Stimulated activated CD4-positive, alpha-beta T cell treated with anti-CD3 and anti-CD28 coated beads, Interleukin-1b, Interleukin-23, amount 100 ng/mL, for 1 hour (primary cell): ENCODE data around the gene NOTUM.
"Not testable (repeated sequence)": the region's sequence is repeated elsewhere in the genome, so short reads cannot be mapped to it uniquely, and the experiment has no call there.

Source experiments
- DNase-seq, 2 donors: peaks; one replicate each; pipeline ENCODE4 v3.0.0-alpha.2; 2020; ENCODE audit warnings: low read depth in 2 of 2

Gene NOTUM

GRCh38 chr17:81996232-81996756, 35.3 kb upstream of the NOTUM start:
- no peak for DNase-seq

- no peak for DNase-seq
Measured at GRCh38 chr17:81995463-81996231, 34.7 kb upstream of the NOTUM start.

DNA sequence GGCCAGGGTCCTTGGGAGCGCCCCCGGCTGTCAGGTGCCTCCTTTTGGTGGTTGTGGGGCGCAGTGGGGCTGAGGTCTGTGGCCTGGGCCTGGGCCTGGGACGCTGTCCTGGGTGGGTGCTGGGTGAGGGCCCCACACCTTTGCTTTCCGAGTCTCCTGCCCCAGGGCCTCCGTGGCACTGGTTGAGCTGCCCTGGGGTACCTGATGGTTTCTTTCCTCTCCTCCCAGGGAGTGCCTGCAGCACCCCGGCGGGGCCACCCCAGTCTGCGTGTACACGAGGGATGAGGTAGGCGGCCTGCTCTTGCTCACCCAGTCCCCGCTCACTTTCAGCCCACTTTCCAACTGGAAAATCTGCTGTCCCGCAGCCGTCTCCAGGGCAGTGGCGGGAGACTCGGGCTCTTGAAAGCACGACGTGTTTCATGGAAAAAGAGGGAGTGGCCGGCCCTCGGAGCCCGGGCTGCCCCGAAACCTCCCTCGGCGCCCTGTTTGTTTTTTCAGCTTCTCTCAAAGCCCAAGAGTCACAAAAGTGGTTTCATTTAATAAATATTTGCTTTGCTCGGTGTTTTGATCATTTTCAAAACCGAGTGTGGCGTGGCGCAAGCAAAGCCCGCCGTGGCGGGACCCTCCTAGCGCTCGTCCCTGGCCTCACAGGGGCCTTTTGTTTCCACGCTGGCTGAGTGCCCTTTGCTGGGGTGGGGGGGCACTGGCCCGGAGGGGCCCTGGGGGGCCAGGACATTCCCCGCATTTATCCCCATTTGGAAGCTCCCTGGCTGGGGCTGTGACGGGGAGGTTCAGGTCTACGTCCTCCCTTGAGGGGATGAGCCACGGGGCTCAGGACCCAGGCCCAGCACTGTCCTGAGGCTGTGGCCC, 33.8 kb upstream of the NOTUM start:
- DNase-seq = no peak

DNA sequence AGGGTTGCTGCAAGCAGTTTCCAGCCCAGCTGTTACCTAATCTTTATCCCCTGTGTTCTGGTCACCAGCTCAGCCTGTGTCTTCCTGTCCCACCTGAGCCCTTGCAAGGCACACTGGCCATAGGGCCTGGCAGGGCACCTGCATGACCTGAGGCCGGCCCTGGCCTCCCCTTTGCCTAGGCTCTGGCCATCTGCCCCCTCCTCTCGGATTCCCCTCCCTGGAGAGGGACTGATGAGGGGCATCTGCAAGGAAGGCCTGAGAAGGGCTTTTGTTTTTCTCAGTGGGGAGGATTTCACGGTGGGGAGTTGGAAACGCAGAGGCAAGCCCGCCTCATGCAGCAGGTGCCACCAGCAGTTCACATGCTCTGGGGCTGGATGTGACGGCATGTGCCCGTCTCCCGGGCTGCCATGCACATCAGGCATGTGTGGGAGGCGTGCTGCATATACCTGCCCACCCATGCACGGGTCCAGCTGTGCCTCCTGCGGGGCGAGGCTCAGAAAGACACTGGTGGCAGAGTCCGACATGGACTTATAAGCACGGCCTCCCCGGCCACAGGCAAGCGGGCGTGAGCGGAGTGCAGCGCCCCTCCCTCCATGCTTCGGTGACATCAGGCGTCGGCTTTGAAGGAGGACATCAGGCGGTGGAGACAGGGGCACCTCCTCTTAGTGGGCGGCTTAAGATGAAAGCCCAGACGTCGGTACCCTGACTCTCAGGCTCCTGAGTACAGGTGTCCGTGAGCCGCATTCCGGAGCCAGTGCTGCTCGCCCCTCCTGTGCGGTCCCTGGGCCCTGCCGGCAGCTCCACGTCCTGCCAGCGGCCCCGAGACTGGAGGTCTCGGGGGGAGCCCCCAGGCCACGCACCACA, 33.0 kb upstream of the NOTUM start:
- DNase-seq = no peak

- DNase-seq = no peak
Measured at GRCh38 chr17:81992306-81993102, 31.5 kb upstream of the NOTUM start.

DNA sequence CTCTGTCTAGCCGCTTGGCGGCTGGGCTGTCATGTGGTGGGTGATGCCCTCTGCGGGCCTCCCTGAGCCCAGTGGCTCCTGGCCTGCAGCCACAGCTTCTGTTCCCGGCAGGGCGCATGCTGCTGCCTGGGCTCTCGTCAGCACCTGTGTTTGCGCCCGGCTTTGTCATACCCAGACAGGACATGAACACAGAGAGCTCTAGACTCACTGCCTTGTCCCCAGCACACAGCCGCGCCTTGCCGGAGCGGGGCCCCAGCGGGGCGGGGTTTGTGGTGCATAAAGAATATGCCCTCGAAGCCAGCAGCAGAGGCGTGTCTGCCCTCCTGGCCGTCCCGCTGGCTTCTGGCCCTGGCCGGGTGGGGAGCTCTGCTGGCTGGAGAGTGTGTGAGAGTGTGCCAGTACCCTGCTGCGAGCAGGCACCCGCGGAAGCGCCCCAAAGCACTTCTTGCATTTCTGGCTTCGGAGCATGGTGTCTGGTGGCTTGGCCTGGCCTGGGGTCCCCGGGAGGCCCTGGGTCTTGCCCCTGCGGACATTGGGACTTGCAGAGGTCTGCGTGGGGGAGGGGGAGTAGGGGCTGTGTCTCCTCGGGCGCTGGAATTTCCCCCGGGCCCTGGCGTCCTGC, 30.8 kb upstream of the NOTUM start:
- no peak for DNase-seq

DNA sequence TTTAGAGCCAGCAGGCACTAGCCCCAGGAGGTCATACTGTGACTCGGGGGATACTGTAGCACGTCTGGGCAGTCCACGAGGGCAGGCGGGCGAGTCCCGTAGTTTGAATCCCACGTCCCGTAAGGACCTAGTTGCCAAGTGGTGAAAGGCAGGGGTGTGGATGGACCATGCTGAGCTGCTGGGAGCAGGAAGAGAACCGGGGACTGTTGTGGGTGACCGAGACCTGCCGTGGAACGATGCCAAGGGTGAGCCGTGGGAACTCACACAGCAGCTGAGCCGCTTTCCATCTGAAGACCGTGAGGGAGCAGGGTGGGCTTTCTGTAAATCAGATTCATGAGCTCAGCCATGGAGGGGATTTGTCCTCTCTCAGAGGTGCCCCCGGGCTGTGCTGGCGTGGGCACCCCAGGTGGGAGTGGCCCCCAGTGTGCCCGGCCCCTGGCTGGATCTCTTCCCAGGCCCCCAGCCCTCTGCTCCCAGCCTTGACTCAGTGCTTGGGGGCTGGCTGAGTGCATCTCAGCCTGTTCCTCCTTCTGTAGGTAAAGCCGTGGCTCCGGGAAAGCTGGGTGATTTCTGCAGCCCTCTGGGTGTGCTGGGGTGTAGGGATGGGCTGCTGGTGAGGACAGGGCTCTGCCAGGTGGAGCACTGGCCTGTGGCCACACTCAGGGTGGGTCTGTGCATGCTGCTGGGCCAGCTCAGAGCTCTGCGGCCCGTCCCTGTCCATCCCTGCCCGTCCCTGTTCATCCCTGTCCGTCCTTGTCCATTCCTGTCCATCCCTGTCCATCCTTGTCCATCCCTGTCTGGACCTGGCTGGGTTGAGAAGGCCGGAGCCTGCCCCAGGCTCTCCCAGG, 30.1 kb upstream of the NOTUM start:
- no peak for DNase-seq

- DNase-seq = no peak
Measured at GRCh38 chr17:81987161-81987770, 26.3 kb upstream of the NOTUM start.

- DNase-seq = no peak
Measured at GRCh38 chr17:81986606-81987005, 25.6 kb upstream of the NOTUM start.

- no peak for DNase-seq
Measured at GRCh38 chr17:81984773-81985410, 23.9 kb upstream of the NOTUM start.

DNA sequence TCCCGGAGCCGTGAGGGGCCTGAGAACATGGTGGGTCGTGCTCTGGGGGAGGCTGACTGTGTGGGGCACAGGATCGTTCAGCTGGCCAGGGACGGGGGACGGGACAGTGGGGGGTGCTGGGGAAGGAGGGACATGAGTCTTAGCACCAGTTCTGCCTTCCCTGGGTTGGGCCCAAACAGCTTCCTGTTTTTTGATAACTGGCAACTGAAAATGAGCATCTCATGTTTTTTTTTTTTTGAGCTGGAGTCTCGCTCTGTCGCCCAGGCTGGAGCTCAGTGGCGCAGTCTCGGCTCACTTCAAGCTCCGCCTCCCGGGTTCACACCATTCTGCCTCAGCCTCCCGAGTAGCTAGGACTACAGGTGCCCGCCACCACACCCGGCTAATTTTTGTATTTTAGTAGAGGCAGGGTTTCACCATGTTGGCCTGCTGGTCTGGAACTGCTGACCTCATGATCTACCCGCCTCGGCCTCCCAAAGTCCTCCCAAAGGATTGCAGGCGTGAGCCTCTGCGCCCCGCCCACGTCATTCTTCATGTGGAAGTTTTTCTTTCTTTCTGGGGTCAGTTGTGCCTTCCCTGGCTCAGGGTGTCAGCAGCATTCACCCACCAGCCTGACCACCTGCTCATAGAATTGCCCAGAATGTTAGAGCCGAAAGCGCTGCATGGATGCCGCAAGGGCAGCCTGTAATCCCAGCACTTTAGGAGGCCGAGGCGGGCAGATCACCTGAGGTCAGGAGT, 22.8 kb upstream of the NOTUM start:
- DNase-seq = no peak

GRCh38 chr17:81983011-81983638, 22.1 kb upstream of the NOTUM start:
- no peak for DNase-seq

DNA sequence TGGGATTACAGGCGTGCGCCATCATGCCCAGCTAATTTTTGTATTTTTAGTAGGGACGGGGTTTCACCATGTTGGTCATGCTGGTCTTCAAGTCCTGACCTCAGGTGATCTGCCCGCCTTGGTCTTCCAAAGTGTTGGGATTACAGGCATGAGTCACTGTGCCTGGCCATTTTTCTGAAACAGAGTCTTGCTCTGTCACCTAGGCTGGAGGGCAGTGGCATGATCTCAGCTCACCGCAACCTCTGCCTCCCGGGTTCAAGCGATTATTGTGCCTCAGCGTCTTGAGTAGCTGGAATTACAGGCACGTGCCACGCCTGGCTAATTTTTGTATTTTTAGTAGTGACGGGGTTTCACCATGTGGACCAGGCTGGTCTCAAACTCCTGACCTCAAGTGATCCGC, 20.5 kb upstream of the NOTUM start:
- DNase-seq = not testable (repeated sequence)

GRCh38 chr17:81980707-81981343, 19.8 kb upstream of the NOTUM start:
- no peak for DNase-seq

- DNase-seq = no peak
Measured at GRCh38 chr17:81980122-81980521, 19.1 kb upstream of the NOTUM start.

GRCh38 chr17:81978524-81979298, 17.7 kb upstream of the NOTUM start:
- DNase-seq = no peak
